Suprapubic skin (tissue), 4 donors: ENCODE measurements around the gene EML1.

Experiments used
- CTCF ChIP-seq, 2 donors: fragments of 200-600 bp in 1 of 2; fragments of 450-650 bp in 1 of 2; sonication (generic) in 1 of 2; IDR thresholded peaks; one replicate each; pipeline ENCODE4 v1.5.1; 2016 to 2019; ENCODE audit warnings: antibody characterized with exemption in 2 of 2, mild to moderate bottlenecking in 1 of 2, moderate library complexity in 1 of 2
- EP300 ChIP-seq: sonication (generic); formaldehyde crosslinking; IDR thresholded peaks from one replicate; pipeline ENCODE4 v1.6.1; 2017; ENCODE audit warnings: antibody characterized with exemption
- POLR2A ChIP-seq, 2 donors: fragments of 450-650 bp; IDR thresholded peaks; one replicate each; pipeline ENCODE4 v1.6.1; 2017; ENCODE audit warnings: antibody characterized with exemption in 2 of 2, mild to moderate bottlenecking in 2 of 2, moderate library complexity in 2 of 2
- POLR2AphosphoS5 ChIP-seq, 3 donors: sonication (generic); formaldehyde crosslinking; IDR thresholded peaks; one replicate each; pipeline ENCODE4 v1.6.1; 2017; ENCODE audit warnings: antibody characterized with exemption in 3 of 3

- TF ChIP-seq CTCF (IDR thresholded peaks at IDR 0.05) = no peak
- no peak for TF ChIP-seq POLR2A (IDR thresholded peaks at IDR 0.05)
- TF ChIP-seq POLR2AphosphoS5 (IDR thresholded peaks at IDR 0.05) = no peak
- no peak for TF ChIP-seq EP300
These were observed 122.3 kb downstream of the EML1 start for GRCh38 chr14:99915305-99916090.
